Measurements from ENCODE around the gene ZBTB38.

The ZBTB38 gene

DNA sequence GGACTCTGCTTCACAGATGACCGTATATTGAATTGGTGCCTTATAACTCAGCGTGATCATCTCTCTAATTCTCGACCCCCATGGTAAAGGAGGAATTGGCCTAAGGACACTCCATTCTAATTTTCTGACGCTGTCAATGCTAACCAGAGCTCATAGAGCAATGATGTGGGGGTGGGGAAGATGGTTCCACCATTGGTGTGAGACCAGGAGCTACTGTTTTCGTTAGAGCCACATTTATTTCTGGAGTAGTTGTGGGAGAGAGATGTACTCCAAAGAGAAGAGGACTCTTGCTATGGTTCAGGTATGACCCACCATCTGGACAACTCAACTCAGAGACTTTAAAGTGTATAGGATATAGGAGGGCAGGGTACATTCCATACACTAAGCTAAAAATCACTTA, 16.3 kb downstream of the ZBTB38 start:
- no peak overlapping the region for H3K4me3 ChIP-seq (ENCODE audit: low read length)
- no peak for DNase-seq (ENCODE audit: low read depth)
- TF ChIP-seq, protein P1, sequence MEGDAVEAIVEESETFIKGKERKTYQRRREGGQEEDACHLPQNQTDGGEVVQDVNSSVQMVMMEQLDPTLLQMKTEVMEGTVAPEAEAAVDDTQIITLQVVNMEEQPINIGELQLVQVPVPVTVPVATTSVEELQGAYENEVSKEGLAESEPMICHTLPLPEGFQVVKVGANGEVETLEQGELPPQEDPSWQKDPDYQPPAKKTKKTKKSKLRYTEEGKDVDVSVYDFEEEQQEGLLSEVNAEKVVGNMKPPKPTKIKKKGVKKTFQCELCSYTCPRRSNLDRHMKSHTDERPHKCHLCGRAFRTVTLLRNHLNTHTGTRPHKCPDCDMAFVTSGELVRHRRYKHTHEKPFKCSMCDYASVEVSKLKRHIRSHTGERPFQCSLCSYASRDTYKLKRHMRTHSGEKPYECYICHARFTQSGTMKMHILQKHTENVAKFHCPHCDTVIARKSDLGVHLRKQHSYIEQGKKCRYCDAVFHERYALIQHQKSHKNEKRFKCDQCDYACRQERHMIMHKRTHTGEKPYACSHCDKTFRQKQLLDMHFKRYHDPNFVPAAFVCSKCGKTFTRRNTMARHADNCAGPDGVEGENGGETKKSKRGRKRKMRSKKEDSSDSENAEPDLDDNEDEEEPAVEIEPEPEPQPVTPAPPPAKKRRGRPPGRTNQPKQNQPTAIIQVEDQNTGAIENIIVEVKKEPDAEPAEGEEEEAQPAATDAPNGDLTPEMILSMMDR (IDR thresholded peaks at IDR 0.05; ENCODE audit: insufficient read depth, low read depth, low read length, missing control alignments) = no peak

DNA sequence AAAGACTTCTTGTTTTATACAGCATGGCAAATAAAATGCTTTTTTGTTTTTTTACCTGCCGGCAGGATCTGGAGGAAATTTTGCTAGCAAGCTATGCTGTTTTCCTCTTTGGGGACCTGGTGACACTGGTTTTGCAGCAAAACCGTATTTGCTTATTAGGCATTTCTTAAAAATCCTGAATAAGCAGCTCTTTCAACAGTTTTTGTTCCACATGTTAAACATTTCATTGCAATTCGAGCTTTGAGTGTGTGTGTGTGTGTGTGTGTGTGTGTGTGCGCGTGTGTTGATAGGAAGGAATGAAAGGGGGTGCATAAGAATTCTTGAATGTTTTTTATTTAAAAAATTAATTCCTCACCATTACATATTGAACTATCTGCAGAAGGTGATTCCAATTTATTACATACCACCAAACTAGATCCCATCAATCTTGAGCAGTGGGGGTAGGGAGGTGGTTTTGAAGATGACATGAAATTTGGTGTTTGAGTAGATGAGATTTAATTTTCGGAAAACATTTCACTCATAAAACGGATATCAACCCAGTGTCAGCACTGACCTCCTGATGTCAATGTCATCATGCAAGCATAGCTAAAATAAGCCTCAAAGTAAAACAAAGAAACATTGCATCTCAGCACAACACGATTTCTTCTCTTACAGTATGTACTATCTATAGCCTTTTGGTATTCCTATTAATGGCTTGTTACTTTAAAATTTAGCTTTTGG, 17.3 kb downstream of the ZBTB38 start:
- peak overlapping the region; percentile 36 for H3K4me3 ChIP-seq (ENCODE audit: low read length)
- TF ChIP-seq, protein P1 (IDR thresholded peaks at IDR 0.05; ENCODE audit: insufficient read depth, low read depth, low read length, missing control alignments) = no peak
- DNase-seq (ENCODE audit: low read depth) = no peak

DNA sequence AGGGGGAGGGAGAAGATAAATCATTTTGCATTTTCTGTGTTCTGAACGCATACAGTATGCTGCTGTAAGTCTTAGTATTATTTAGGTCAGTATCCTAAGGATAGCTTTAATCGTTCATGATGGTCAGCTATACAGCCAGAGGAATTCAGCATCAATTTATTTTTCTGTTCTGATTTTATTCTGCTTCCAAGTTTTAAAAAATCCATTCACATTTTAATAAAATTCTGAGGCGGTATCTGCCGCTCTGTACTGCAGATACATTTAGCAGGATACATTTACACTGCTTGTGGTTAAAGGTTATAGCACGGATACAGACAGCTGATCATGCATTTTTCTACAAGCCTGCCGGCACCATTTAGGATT, 17.8 kb downstream of the ZBTB38 start:
- H3K4me3 ChIP-seq (ENCODE audit: low read length) = peak overlapping the region; percentile 36
- TF ChIP-seq, protein P1 (IDR thresholded peaks at IDR 0.05; ENCODE audit: insufficient read depth, low read depth, low read length, missing control alignments) = no peak
- DNase-seq (ENCODE audit: low read depth) = no peak

DNA sequence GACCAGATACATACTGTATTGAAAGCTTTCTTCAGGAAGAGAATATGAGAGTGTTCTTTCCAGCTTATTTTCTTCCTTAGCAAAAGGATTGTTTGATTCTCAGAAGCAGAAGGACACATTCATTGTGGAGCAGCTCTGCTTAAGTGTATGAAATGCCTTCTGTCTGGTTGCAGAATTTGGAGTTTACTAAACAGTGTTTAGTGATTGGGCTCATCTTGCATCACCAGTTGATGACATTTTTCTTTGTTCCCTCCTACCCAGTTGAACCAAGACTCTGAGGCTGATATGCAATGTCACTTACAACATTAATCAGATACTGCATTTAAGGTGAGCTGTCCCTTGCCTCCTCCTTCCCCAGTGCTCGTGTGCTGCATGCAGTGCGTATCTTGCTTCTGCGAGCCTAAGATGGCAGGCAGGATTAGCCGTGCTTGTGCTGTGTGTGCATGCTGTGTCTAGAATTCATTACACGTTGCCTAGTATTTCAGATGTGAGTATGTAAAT, 18.4 kb downstream of the ZBTB38 start:
- DNase-seq (ENCODE audit: low read depth) = no peak
- H3K4me3 ChIP-seq (ENCODE audit: low read length) = peak overlapping the region; percentile 36
- TF ChIP-seq, protein P1 (IDR thresholded peaks at IDR 0.05; ENCODE audit: insufficient read depth, low read depth, low read length, missing control alignments) = no peak

DNA sequence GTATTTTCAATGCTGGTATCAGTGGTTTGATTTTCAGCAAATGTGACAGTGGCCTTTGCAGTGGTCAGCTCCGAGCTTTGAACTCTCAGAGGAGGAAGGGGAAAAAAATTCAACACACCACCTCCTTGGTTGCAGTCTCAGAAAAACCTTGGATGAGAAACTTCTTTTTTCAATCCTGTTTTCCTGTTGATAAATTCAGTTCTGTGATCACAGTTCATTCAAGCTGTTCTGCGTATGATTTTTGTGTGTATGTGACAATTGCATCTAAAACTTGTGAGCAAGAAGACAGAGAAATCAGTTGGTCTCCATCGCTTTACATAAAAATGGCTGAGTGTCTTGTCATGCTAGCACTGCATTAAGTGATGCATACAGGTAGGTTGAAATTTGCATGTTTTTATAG, 19.2 kb downstream of the ZBTB38 start:
- no peak for DNase-seq (ENCODE audit: low read depth)
- TF ChIP-seq, protein P1 (IDR thresholded peaks at IDR 0.05; ENCODE audit: insufficient read depth, low read depth, low read length, missing control alignments) = no peak
- H3K4me3 ChIP-seq (ENCODE audit: low read length) = no peak overlapping the region

DNA sequence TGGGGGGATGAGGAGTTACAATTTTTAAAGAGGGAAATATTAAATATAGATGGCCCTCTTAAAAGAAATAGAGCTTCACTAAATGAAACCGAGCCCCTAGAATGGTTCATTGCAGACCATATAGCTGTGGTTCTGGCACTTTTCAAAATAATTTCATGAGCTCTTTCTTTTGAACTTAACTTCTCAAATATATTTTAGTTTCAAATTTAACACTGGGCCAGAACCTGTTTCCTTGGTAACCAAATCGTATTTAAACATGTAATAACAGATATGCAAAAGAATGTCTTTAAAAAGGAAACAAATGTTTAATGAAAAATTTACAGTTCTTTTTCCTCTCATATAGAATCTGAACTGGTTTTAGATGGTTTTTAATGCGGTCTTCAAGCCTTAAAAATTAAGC, 20.1 kb downstream of the ZBTB38 start:
- DNase-seq (ENCODE audit: low read depth) = no peak
- H3K4me3 ChIP-seq (ENCODE audit: low read length) = peak overlapping the region; percentile 14
- TF ChIP-seq, protein P1 (IDR thresholded peaks at IDR 0.05; ENCODE audit: insufficient read depth, low read depth, low read length, missing control alignments) = no peak
